PC-3 (cell line): ENCODE results near the gene ALOXE3. TPM values are rescaled to one million over a fixed set of nuclear protein-coding genes. Genes with fewer than 3 reads are reported as not detected.
A peak's percentile ranks its signal among the peaks of the same experiment; 100 is the strongest.

ENCODE experiments used
- ATAC-seq: fragments of 200-7000 bp; cut with Tn5 transposase; 2 replicates; pipeline ENCODE4 v1.9.1; 2020; ENCODE audit warnings: mild to moderate bottlenecking, moderate library complexity
- BruUV-seq: library from RNA; stranded (reverse); fragments of 400-500 nt; replicated peaks from 2 replicates; lab custom pipeline; 2021; lab: Mats Ljungman, UMichigan
- CTCF ChIA-PET: fragments of 300-600 bp; sonication (Branson Sonifier 250); formaldehyde crosslinking; loops from one replicate; lab custom pipeline; 2022; ENCODE audit warnings: antibody characterized with exemption; lab: Charles Lee
- POLR2A ChIA-PET: fragments of 300-600 bp; sonication (Branson Sonifier 250); formaldehyde crosslinking; loops from one replicate; lab custom pipeline; 2022; ENCODE audit warnings: antibody characterized with exemption; ENCODE audit not compliant: unreplicated experiment; lab: Charles Lee
- DNase-seq: peaks from one replicate; pipeline ENCODE4 v3.0.0-alpha.2; 2015
- H2AFZ ChIP-seq: fragments of 300-600 bp; sonication (generic); 2 replicates; pipeline ENCODE4 v1.6.0; 2016; ENCODE audit warnings: antibody characterized with exemption, low read length
- H3F3A ChIP-seq: fragments of 300-600 bp; sonication (generic); one replicate; pipeline ENCODE4 v1.6.0; 2017; ENCODE audit warnings: antibody characterized with exemption, low read length, control low read depth, mild to moderate bottlenecking; ENCODE audit not compliant: unreplicated experiment
- H3K27ac ChIP-seq: fragments of 300-600 bp; sonication (generic); 2 replicates; pipeline ENCODE4 v1.5.1; 2016; ENCODE audit warnings: mild to moderate bottlenecking, low read length
- H3K27me3 ChIP-seq: fragments of 300-600 bp; sonication (generic); 2 replicates; pipeline ENCODE4 v1.6.1; 2016; ENCODE audit warnings: low read length, mixed read lengths
- H3K36me3 ChIP-seq: fragments of 300-600 bp; sonication (generic); 2 replicates; pipeline ENCODE4 v1.6.1; 2016; ENCODE audit warnings: low read depth, mixed run types, low read length, mixed read lengths
- H3K4me1 ChIP-seq: fragments of 300-600 bp; sonication (generic); 2 replicates; pipeline ENCODE4 v1.5.1; 2016; ENCODE audit warnings: low read length; ENCODE audit not compliant: insufficient read depth
- H3K4me2 ChIP-seq: fragments of 300-600 bp; sonication (generic); 2 replicates; pipeline ENCODE4 v1.6.0; 2016; ENCODE audit warnings: low read length
- H3K4me3 ChIP-seq: fragments of 300-600 bp; sonication (generic); 2 replicates; pipeline ENCODE4 v1.5.1; 2016; ENCODE audit warnings: mild to moderate bottlenecking, low read length, mixed read lengths
- H3K79me2 ChIP-seq: fragments of 300-600 bp; sonication (generic); 2 replicates; pipeline ENCODE4 v1.6.1; 2017; ENCODE audit warnings: low read length, mixed read lengths
- H3K9ac ChIP-seq: fragments of 300-600 bp; sonication (generic); 2 replicates; pipeline ENCODE4 v1.6.0; 2016; ENCODE audit warnings: mild to moderate bottlenecking, low read length
- H3K9me2 ChIP-seq: fragments of 300-600 bp; sonication (generic); replicated peaks from 2 replicates; pipeline ENCODE4 v1.6.1; 2016; ENCODE audit warnings: mixed run types, low read length, mixed read lengths
- H3K9me3 ChIP-seq: fragments of 300-600 bp; sonication (generic); 2 replicates; pipeline ENCODE4 v1.6.1; 2016; ENCODE audit warnings: low read length, mixed read lengths
- H4K20me1 ChIP-seq: fragments of 300-600 bp; sonication (generic); 2 replicates; pipeline ENCODE4 v1.6.1; 2016; ENCODE audit warnings: low read length, mixed read lengths
- CTCF ChIP-seq: fragments of 300-600 bp; sonication (generic); conservative IDR thresholded peaks from 2 replicates; pipeline ENCODE4 v1.5.1; 2017; ENCODE audit warnings: antibody characterized with exemption, low read depth, mild to moderate bottlenecking, low read length
- EZH2 ChIP-seq: fragments of 300-600 bp; sonication (generic); IDR thresholded peaks from one replicate; pipeline ENCODE4 v1.6.1; 2017; ENCODE audit warnings: antibody characterized with exemption, mild to moderate bottlenecking, low read length; ENCODE audit not compliant: unreplicated experiment
- EZH2phosphoT487 ChIP-seq: fragments of 300-600 bp; sonication (generic); IDR thresholded peaks from 2 replicates; pipeline ENCODE4 v1.6.1; 2018; ENCODE audit warnings: mild to moderate bottlenecking, antibody characterized with exemption, low read length, borderline replicate concordance
- intact Hi-C: fragments of 100-400 bp; cut with micrococcal nuclease; formaldehyde crosslinking; loops from 2 replicates; pipeline ENCODE4 v1.9.0; 2023
- total RNA-seq: library from RNA; depleted of rRNA; stranded (reverse); fragments of >200 nt; gene quantifications from 2 replicates; pipeline ENCODE4 v1.2.3, GENCODE V29; 2014

Gene ALOXE3
- total RNA-seq, 1 experiment from 2014 or later, result 1.4 TPM

DNA sequence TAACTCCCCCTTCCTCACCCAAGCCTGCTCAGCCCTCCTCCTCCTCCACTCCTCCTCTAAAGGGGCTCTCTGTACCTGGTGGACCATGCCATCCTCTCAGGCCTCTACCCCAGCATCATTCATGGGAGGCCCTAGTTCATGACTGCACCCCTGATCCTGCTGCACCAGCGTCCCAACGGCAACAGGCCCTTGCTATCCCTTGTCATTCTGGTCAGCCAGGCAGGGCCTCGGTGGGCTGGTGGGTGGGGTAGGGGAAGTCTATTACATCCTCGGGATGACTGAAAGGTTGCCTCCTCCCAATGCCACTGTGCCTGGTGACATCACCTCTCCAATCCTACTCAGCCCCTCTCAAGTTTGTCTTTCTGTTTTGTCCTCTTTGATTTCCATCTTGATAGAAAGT is 50.5 kb downstream of the ALOXE3 start:
- DNase-seq, result no peak
- intact Hi-C loops, result no loop called here
- Histone ChIP-seq H3K9ac (no peak overlapping the region), H3K27me3 (peaks cover 14% of the 10 kb centered on the region), H3K4me2 (no peak overlapping the region), H3K36me3 (no peaks in the 10 kb centered on the region), H3K9me3 (no peaks in the 10 kb centered on the region), H4K20me1 (no peaks in the 10 kb centered on the region), H3F3A (no peaks in the 10 kb centered on the region), H2AFZ (no peak overlapping the region), H3K4me3 (no peak overlapping the region), H3K4me1 (peaks cover 17% of the 10 kb centered on the region), H3K79me2 (no peaks in the 10 kb centered on the region), H3K27ac (no peak overlapping the region), H3K9me2 (no peaks in the 10 kb centered on the region)
- no peak for ATAC-seq
- no TSS peak for BruUV-seq
- TF ChIP-seq CTCF (no peak), EZH2phosphoT487 (no peak), EZH2 (no peak)
- POLR2A ChIA-PET, result no interaction called here
- CTCF ChIA-PET, result no interaction called here

DNA sequence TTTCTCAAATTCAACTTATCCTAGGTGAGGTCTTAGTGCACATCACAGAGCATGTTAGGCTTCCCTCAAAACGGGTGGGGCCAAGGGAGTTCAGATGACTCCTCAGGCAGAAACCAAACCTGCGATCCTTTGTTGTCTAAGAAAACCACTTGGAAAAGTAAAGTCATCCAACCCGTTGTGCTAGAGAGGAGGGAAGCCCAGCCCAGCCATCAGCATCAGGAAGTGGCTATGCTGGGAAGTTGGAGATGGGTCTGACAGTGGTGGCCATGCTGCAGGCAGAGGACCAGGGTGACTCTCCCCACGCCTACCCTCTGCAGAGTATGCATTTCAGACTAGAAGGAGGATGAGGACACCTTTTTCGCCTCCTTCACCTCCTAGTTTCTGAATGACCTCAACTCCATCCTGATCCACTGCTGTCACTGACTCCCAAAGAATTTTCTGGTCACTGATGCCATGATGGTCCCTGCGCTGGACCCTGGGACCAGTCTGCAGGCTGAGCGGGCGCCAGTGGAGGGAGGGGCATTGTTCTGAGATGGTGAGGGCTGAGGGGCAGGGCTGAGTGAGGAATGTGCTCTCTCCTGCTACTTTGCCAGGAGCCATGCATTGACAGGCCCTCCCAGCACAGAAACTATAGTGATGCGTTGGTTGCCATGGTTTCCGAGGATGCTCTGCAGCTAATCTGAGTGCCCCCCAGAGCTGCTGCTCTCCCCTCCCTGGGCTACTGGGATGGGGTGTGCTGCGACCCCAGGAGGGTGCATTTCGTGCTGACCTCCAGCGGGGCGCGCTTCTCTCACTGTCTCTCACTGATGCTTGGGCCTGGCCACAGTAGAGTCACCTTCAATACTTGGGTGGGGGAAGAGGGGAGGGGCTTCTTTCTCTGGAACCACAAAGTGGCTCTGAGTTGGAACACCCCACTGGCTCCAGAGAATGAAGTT is 51.2 kb downstream of the ALOXE3 start:
- Histone ChIP-seq H3K27me3 (peaks cover 7% of the 10 kb centered on the region), H3K4me1 (peaks cover 16% of the 10 kb centered on the region), H3K36me3 (no peaks in the 10 kb centered on the region), H3F3A (no peaks in the 10 kb centered on the region), H3K9ac (no peak overlapping the region), H3K27ac (no peak overlapping the region), H2AFZ (peak overlapping the region; percentile 20; the same call in 1 of the 2 replicates), H3K9me2 (no peaks in the 10 kb centered on the region), H4K20me1 (no peaks in the 10 kb centered on the region), H3K4me3 (no peak overlapping the region), H3K79me2 (no peaks in the 10 kb centered on the region), H3K9me3 (no peaks in the 10 kb centered on the region), H3K4me2 (peak overlapping the region; percentile 10; the same call in 1 of the 2 replicates)
- ATAC-seq, result 0 out of 2 replicates have a peak, but pooled peaks have one; percentile 27
- no TSS peak for BruUV-seq
- TF ChIP-seq EZH2, result no peak
- no peak for TF ChIP-seq EZH2phosphoT487
- TF ChIP-seq CTCF, result no peak
- intact Hi-C loops, result no loop called here
- CTCF ChIA-PET, result no interaction called here
- DNase-seq, result peak; percentile 71
- POLR2A ChIA-PET, result no interaction called here

- ChIA-PET CTCF (no interaction called here), POLR2A (no interaction called here)
- Histone ChIP-seq H3K79me2 (no peaks in the 10 kb centered on the region), H3F3A (no peaks in the 10 kb centered on the region), H2AFZ (no peak overlapping the region), H3K9me3 (no peaks in the 10 kb centered on the region), H3K27ac (no peak overlapping the region), H3K4me2 (no peak overlapping the region), H3K27me3 (no peaks in the 10 kb centered on the region), H3K36me3 (no peaks in the 10 kb centered on the region), H4K20me1 (no peaks in the 10 kb centered on the region), H3K4me1 (peaks cover 21% of the 10 kb centered on the region), H3K9ac (no peak overlapping the region), H3K9me2 (no peaks in the 10 kb centered on the region), H3K4me3 (no peak overlapping the region)
- no peak for ATAC-seq
- TF ChIP-seq EZH2 (no peak), EZH2phosphoT487 (no peak), CTCF (no peak)
- intact Hi-C loops, result no loop called here
- no peak for DNase-seq
- no TSS peak for BruUV-seq
Measured at GRCh38 chr17:8064561-8065019, 53.7 kb downstream of the ALOXE3 start.
